Mesenchymal stem cell (in vitro differentiated cells and primary cell): Measurements from ENCODE around the gene SMYD5.
A peak's percentile ranks its signal among the peaks of the same experiment; 100 is the strongest.

Experiments used
- DNase-seq: peaks from one replicate; pipeline ENCODE4 v3.0.0-alpha.2; 2013
- H2AFZ ChIP-seq: one replicate; pipeline ENCODE4 v1.6.1; 2013; ENCODE audit warnings: low read depth, mild to moderate bottlenecking, control low read depth, inconsistent platforms, low read length, moderate library complexity
- H2AK5ac ChIP-seq: 2 replicates; pipeline ENCODE4 v1.6.1; 2013; ENCODE audit warnings: low read length, moderate library complexity, mild to moderate bottlenecking, inconsistent platforms; ENCODE audit not compliant: severe bottlenecking
- H2BK120ac ChIP-seq: one replicate; pipeline ENCODE4 v1.6.1; 2013; ENCODE audit warnings: low read depth, mild to moderate bottlenecking, inconsistent platforms, low read length, moderate library complexity
- H2BK12ac ChIP-seq, 2 experiments: one replicate each; pipeline ENCODE4 v1.6.1; 2013; ENCODE audit warnings: inconsistent platforms in 2 of 2, low read length in 2 of 2, mild to moderate bottlenecking in 2 of 2, moderate library complexity in 2 of 2, control low read depth in 1 of 2
- H2BK15ac ChIP-seq: one replicate; pipeline ENCODE4 v1.6.1; 2013; ENCODE audit warnings: mild to moderate bottlenecking, low read depth, inconsistent platforms; ENCODE audit not compliant: poor library complexity, severe bottlenecking
- H2BK5ac ChIP-seq: 2 replicates; pipeline ENCODE4 v1.6.1; 2013; ENCODE audit warnings: low read depth, mild to moderate bottlenecking, low read length, control low read depth, inconsistent platforms; ENCODE audit not compliant: poor library complexity, severe bottlenecking
- H3K14ac ChIP-seq, 2 experiments: one replicate each; pipeline ENCODE4 v1.6.1; 2013; ENCODE audit warnings: inconsistent platforms in 2 of 2, low read length in 2 of 2, control low read depth in 1 of 2, mild to moderate bottlenecking in 1 of 2, moderate library complexity in 1 of 2
- H3K18ac ChIP-seq, 2 experiments: one replicate each; pipeline ENCODE4 v1.6.1; 2013; ENCODE audit warnings: inconsistent platforms in 2 of 2, low read length in 2 of 2, control low read depth in 1 of 2, low read depth in 1 of 2, mild to moderate bottlenecking in 1 of 2
- H3K23ac ChIP-seq, 2 experiments: one replicate each; pipeline ENCODE4 v1.6.1; 2013; ENCODE audit warnings: inconsistent platforms in 2 of 2, low read length in 2 of 2, mild to moderate bottlenecking in 2 of 2, moderate library complexity in 2 of 2, control low read depth in 1 of 2
- H3K27ac ChIP-seq: 2 replicates; pipeline ENCODE4 v1.5.1; 2013; ENCODE audit warnings: mild to moderate bottlenecking, moderate library complexity, low read length, control low read depth, inconsistent platforms; ENCODE audit not compliant: poor library complexity, severe bottlenecking
- H3K27me3 ChIP-seq, 2 experiments: 2 replicates each; pipeline versions ENCODE4 v1.6.1 to v1.7.0; 2013; ENCODE audit warnings: low read length in 2 of 2, mild to moderate bottlenecking in 2 of 2, moderate library complexity in 2 of 2, control low read depth in 1 of 2, inconsistent platforms in 1 of 2; ENCODE audit not compliant: control insufficient read depth in 1 of 2, insufficient read depth in 1 of 2
- H3K36me3 ChIP-seq, 2 experiments: 2 replicates each; pipeline versions ENCODE4 v1.6.1 to v1.7.0; 2013; ENCODE audit warnings: low read length in 2 of 2, control low read depth in 1 of 2, inconsistent platforms in 1 of 2, low read depth in 1 of 2, mild to moderate bottlenecking in 1 of 2; ENCODE audit not compliant: insufficient read depth in 2 of 2, control insufficient read depth in 1 of 2
- H3K4ac ChIP-seq, 2 experiments: one replicate each; pipeline ENCODE4 v1.6.1; 2013; ENCODE audit warnings: inconsistent platforms in 2 of 2, low read length in 2 of 2, mild to moderate bottlenecking in 2 of 2, moderate library complexity in 2 of 2, control low read depth in 1 of 2, low read depth in 1 of 2
- H3K4me1 ChIP-seq: 2 replicates; pipeline ENCODE4 v1.6.1; 2013; ENCODE audit warnings: low read depth, low read length, control low read depth; ENCODE audit not compliant: control insufficient read depth, insufficient read depth
- H3K4me2 ChIP-seq: 2 replicates; pipeline ENCODE4 v1.6.1; 2013; ENCODE audit warnings: low read length, mild to moderate bottlenecking, inconsistent platforms; ENCODE audit not compliant: poor library complexity, severe bottlenecking
- H3K4me3 ChIP-seq, 2 experiments: 2 replicates each; pipeline versions ENCODE4 v1.5.1 to v1.7.0; 2013; ENCODE audit warnings: low read length in 2 of 2, mild to moderate bottlenecking in 2 of 2, control low read depth in 1 of 2, low read depth in 1 of 2; ENCODE audit not compliant: insufficient read depth in 1 of 2
- H3K79me1 ChIP-seq: replicated peaks from 2 replicates; pipeline ENCODE4 v1.6.1; 2013; ENCODE audit warnings: mild to moderate bottlenecking, control low read depth, low read length, inconsistent platforms; ENCODE audit not compliant: poor library complexity, severe bottlenecking
- H3K9ac ChIP-seq: 2 replicates; pipeline ENCODE4 v1.7.0; 2013; ENCODE audit warnings: mild to moderate bottlenecking, low read length, moderate library complexity
- H3K9me3 ChIP-seq: 2 replicates; pipeline ENCODE4 v1.7.0; 2013; ENCODE audit warnings: mild to moderate bottlenecking, low read length; ENCODE audit not compliant: control insufficient read depth
- H4K8ac ChIP-seq: one replicate; pipeline ENCODE4 v1.6.1; 2013; ENCODE audit warnings: inconsistent platforms, mild to moderate bottlenecking, low read length, moderate library complexity
- H4K91ac ChIP-seq: one replicate; pipeline ENCODE4 v1.6.1; 2013; ENCODE audit warnings: mild to moderate bottlenecking, low read length, inconsistent platforms
- WGBS: methylation state at CpG from one replicate; pipeline ENCODE4 v1.1.7; 2013; ENCODE audit warnings: mixed read lengths; 5-methylcytosine and 5-hydroxymethylcytosine counted together

Gene SMYD5

GRCh38 chr2:73233932-73234832 is 20.1 kb downstream of the SMYD5 start, which contains the start of gene CCT7:
Gene CCT7, plus strand, starts transcription at chr2:73234308. Its CDS starts 71 bp downstream, at chr2:73234379.
- Histone ChIP-seq H3K23ac (peak within 1 kb of the TSS in 1 of 2 experiments; percentile 85), H3K14ac (peak within 1 kb of the TSS in 1 of 2 experiments; percentile 93), H2AFZ (peak within 1 kb of the TSS; percentile 87), H2BK12ac (peak within 1 kb of the TSS in 1 of 2 experiments; percentile 33), H3K27me3 (no peaks in the 10 kb centered on the region), H4K91ac (peak within 1 kb of the TSS; percentile 90), H2BK5ac (peak within 1 kb of the TSS; percentile 100), H2BK120ac (no peak within 1 kb of the TSS), H3K4me3 (peak within 1 kb of the TSS; percentile 84 to 89), H3K4me1 (peaks cover 14% of the 10 kb centered on the region), H3K9me3 (no peaks in the 10 kb centered on the region), H3K9ac (peak within 1 kb of the TSS; percentile 96), H2BK15ac (peak within 1 kb of the TSS; percentile 50), H2AK5ac (no peak within 1 kb of the TSS), H4K8ac (peak within 1 kb of the TSS; percentile 98), H3K18ac (peak within 1 kb of the TSS; percentile 93 to 97), H3K4ac (peak within 1 kb of the TSS; percentile 61 to 93), H3K36me3 (peaks cover 2 to 12% of the 10 kb centered on the region in 2 experiments), H3K79me1 (peaks cover 10% of the 10 kb centered on the region), H3K27ac (peak within 1 kb of the TSS; percentile 89), H3K4me2 (peak within 1 kb of the TSS; percentile 92)
- WGBS, result under 1% methylated on average over 65 of the region's 69 CpGs
- peak; percentile 95 for DNase-seq

GRCh38 chr2:73235315-73236028 is 21.4 kb downstream of the SMYD5 start:
- peak; percentile 14 for DNase-seq
- no peak overlapping the region for H2AK5ac ChIP-seq
- peak overlapping the region; percentile 84 to 89 for H3K4me3 ChIP-seq
- H3K36me3 ChIP-seq, result peaks cover 4 to 13% of the 10 kb centered on the region in 2 experiments
- no peaks in the 10 kb centered on the region for H3K9me3 ChIP-seq
- peaks cover 17% of the 10 kb centered on the region for H3K79me1 ChIP-seq
- no peak overlapping the region for H3K23ac ChIP-seq
- H2BK15ac ChIP-seq, result no peak overlapping the region
- no peak overlapping the region for H4K8ac ChIP-seq
- peak overlapping the region in 1 of 2 experiments; percentile 28 for H3K4ac ChIP-seq
- 83% methylated on average over 11 of the region's 11 CpGs for WGBS
- H3K9ac ChIP-seq, result peak overlapping the region; percentile 96
- H3K4me2 ChIP-seq, result peak overlapping the region; percentile 92
- H3K18ac ChIP-seq, result no peak overlapping the region
- no peak overlapping the region for H3K27ac ChIP-seq
- no peak overlapping the region for H4K91ac ChIP-seq
- no peak overlapping the region for H2BK120ac ChIP-seq
- no peaks in the 10 kb centered on the region for H3K27me3 ChIP-seq
- no peak overlapping the region for H2BK5ac ChIP-seq
- H3K4me1 ChIP-seq, result peaks cover 16% of the 10 kb centered on the region
- no peak overlapping the region for H2BK12ac ChIP-seq
- peak overlapping the region in 1 of 2 experiments; percentile 2 for H3K14ac ChIP-seq
- H2AFZ ChIP-seq, result no peak overlapping the region

GRCh38 chr2:73237168-73237567 is 23.1 kb downstream of the SMYD5 start:
- Histone ChIP-seq H3K4me1 (peaks cover 16% of the 10 kb centered on the region), H2AK5ac (no peak overlapping the region), H2BK12ac (no peak overlapping the region), H3K9ac (no peak overlapping the region), H4K91ac (no peak overlapping the region), H4K8ac (no peak overlapping the region), H3K18ac (no peak overlapping the region), H2AFZ (no peak overlapping the region), H2BK5ac (no peak overlapping the region), H2BK15ac (no peak overlapping the region), H2BK120ac (no peak overlapping the region), H3K27ac (no peak overlapping the region), H3K4me3 (no peak overlapping the region), H3K23ac (no peak overlapping the region), H3K4ac (no peak overlapping the region), H3K14ac (no peak overlapping the region), H3K79me1 (peaks cover 14% of the 10 kb centered on the region), H3K27me3 (no peaks in the 10 kb centered on the region), H3K4me2 (no peak overlapping the region), H3K36me3 (peaks cover 4 to 25% of the 10 kb centered on the region in 2 experiments), H3K9me3 (no peaks in the 10 kb centered on the region)
- WGBS, result 100% methylated on average over 1 of the region's 1 CpG
- DNase-seq, result no peak

GRCh38 chr2:73238149-73238548 is 24.1 kb downstream of the SMYD5 start:
- Histone ChIP-seq H3K27ac (no peak overlapping the region), H3K4me3 (no peak overlapping the region)

More at GRCh38 chr2:73238149-73238548, 24.1 kb downstream of the SMYD5 start:
- Histone ChIP-seq H3K36me3 (peaks cover 8 to 34% of the 10 kb centered on the region in 2 experiments), H2BK12ac (no peak overlapping the region), H4K91ac (no peak overlapping the region), H3K23ac (no peak overlapping the region), H3K4me2 (no peak overlapping the region), H2BK120ac (no peak overlapping the region), H2AK5ac (no peak overlapping the region), H2BK15ac (no peak overlapping the region), H3K4me1 (peaks cover 14% of the 10 kb centered on the region), H3K27me3 (no peaks in the 10 kb centered on the region), H3K4ac (no peak overlapping the region), H2BK5ac (no peak overlapping the region), H3K9ac (peak overlapping the region; percentile 19), H4K8ac (no peak overlapping the region), H3K18ac (no peak overlapping the region), H3K9me3 (no peaks in the 10 kb centered on the region), H3K14ac (no peak overlapping the region), H3K79me1 (peaks cover 10% of the 10 kb centered on the region), H2AFZ (no peak overlapping the region)
- no peak for DNase-seq
- WGBS, result 88% methylated on average over 2 of the region's 3 CpGs
